HG03571 (cell line): Measurements from ENCODE around the gene SOAT2.
A peak's percentile ranks its signal among the peaks of the same experiment; 100 is the strongest.
"Not testable (repeated sequence)": the region's sequence is repeated elsewhere in the genome, so short reads cannot be mapped to it uniquely, and the experiment has no call there.

Source experiments
- ATAC-seq: cut with Tn5 transposase; IDR thresholded peaks from one replicate; pipeline ENCODE4 v1.9.1; 2021; ENCODE audit not compliant: unreplicated experiment

SOAT2 gene

DNA sequence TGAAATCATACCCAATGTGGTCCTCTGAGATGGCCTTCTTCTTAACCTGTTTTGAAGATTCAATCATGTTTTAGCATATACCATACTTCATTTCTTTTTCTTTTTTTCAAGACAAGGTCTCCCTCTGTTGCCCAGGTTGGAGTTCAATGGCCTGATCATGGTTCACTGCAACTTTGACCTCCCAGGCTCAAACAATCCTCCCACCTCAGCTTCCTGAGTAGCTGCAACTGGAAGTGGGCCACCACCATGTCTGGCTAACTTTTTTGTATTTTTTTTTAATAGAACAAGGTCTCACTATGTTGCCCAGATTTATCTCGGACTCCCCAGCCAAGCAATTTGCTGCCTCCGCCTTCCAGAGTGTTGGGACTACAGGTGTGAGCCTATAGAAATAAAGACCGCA is 30.4 kb downstream of the SOAT2 start:
- no peak for ATAC-seq

GRCh38 chr12:53143355-53143754 is 40.1 kb downstream of the SOAT2 start:
- ATAC-seq, result no peak

- ATAC-seq, result no peak
Observed at GRCh38 chr12:53145383-53146260, 42.3 kb downstream of the SOAT2 start.

DNA sequence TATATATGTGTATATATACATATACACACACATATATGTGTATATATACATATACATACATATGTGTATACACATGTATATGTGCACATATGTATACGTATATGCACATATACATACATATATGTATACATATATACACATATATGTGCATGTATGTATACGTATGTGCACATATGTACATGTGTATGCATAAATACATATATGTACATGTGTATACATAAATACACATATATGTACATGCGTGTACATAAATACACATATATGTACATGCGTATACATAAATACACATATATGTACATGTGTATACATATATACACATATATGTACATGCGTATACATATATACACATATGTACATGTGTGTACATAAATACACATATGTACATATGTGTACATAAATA is 43.9 kb downstream of the SOAT2 start:
- no peak for ATAC-seq

DNA sequence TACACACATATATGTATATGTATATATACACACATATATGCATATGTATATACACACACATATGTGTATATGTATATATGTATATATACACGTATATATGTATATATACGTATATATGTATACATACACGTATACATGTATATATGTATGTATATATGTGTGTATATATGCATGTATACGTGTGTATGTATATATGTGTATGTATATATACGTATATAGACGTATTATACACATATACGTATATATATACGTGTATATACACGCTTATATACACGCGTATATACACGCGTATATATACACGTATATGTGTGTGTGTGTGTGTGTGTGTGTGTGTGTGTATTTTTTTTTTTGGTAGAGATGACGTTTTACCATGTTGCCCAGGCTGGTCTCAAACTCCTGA is 44.4 kb downstream of the SOAT2 start:
- ATAC-seq, result no peak

DNA sequence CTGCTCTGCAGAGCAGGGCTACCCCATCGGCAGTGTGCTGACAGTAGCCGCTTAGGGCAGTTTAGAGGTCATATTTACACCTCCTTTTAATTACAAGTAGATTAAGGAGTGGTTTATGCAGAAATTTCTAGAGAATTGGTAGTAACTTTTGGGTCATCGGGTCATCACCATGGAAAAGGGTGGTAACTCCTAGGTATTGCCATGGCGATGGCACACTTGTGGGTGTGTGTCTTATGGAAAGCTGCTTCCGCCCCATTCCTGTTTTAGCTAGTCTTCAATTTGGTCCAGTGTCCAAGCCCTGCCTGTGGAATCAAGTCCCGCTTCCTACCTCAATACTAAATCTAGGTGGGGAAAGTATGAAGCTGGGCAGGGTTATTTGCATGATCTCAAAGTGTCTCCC is 47.8 kb downstream of the SOAT2 start:
- ATAC-seq, result no peak

- no peak for ATAC-seq
Observed at GRCh38 chr12:53152390-53152789, 49.1 kb downstream of the SOAT2 start.

GRCh38 chr12:53159195-53159839 is 56.0 kb downstream of the SOAT2 start:
- peak; percentile 59 for ATAC-seq

DNA sequence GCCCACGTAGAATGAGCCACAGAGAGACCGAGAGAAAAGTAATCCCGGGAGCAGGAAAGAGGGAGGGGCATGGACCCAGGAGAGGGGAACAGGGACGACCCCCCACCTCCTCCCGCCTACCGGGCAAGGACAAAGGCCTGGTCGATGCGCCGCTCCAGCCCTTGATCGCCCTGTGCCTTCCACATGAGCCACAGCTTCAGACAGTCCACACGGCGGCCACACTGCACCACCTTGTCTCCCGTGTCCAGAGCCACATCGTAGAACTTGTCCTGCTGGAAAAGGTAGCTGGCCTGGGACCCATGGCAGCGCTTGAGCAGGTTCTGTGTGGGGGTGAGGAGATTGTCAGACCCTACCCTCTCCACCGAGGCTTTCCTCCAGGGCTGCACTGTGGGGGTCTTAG is 56.7 kb downstream of the SOAT2 start:
- no peak for ATAC-seq

- ATAC-seq, result no peak
Observed at GRCh38 chr12:53160673-53161072, 57.4 kb downstream of the SOAT2 start.

- no peak for ATAC-seq
Observed at GRCh38 chr12:53161119-53161911, 58.0 kb downstream of the SOAT2 start.

DNA sequence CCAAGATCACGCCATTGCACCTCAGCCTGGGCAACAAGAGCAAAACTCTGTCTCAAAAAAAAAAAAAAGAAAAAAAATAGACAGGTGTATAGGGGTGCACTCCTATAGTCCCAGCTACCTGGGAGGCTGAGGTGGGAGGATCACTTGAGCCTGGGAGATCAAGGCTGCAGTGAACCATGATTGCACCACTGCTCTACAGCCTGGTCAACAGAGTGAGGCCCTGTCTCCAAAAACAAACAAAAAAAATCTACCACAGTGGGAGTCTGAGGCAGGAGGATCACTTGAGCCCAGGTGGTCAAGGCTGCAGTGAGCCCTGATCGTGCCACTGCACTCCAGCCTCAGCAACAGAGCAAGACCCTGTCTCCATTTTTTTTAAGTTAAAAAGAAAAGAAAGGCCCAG is 59.7 kb downstream of the SOAT2 start:
- not testable (repeated sequence) for ATAC-seq

- no peak for ATAC-seq
Observed at GRCh38 chr12:53166837-53167236, 63.6 kb downstream of the SOAT2 start.

DNA sequence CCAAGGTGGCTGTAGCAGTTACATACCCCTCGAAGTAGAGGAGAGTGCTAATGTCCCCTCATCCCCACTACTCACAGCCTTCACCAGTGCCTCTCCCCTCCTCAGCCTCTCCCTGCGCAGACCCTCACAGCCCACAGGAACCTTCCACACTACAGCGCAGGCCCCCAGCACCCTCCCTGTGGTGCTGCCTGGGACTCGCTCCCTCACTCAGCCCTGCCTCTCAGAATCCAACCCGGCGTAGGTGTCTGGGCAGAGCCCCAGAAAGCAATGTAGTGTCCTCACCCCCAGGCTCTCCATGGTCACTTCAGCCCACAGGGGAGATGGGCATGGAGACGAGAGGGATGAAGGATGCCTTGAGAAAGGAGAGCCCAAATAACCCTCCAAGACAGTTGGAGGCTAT is 66.4 kb downstream of the SOAT2 start:
- no peak for ATAC-seq

- ATAC-seq, result no peak
Observed at GRCh38 chr12:53170215-53170614, 66.9 kb downstream of the SOAT2 start.

GRCh38 chr12:53170876-53171724 is 67.8 kb downstream of the SOAT2 start:
- ATAC-seq, result no peak

- no peak for ATAC-seq
Observed at GRCh38 chr12:53171725-53172329, 68.5 kb downstream of the SOAT2 start.

- ATAC-seq, result no peak
Observed at GRCh38 chr12:53172352-53172751, 69.1 kb downstream of the SOAT2 start.

DNA sequence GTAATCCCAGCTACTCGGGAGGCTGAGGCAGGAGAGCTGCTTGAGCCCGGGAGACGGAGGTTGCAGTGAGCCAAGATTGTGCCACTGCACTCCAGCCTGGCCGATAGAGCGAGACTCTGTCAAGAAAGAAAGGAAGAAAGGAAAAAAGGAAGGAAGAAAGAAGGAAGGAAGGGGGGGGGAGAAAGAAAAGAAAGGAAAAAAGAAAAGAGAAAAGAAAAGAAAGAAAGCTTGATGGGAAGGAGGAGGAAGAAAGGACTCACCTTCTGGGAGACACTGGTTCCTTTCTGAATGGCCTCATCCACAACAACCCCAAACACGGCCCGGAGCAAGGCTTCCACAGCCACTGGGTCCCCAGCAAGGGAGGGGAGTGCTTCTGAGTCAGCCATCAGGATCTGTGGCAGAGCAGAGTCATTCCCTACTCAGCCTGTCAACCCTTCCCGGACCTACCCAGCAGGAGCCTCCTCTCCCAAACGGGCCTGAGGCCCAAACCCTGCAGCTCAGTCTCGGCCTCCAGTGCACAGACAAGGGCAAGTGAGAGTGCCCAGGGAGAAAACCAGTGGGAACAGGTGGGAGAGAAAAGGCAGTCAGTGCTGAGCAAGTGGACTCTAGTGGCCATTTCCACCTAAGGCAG is 69.9 kb downstream of the SOAT2 start:
- ATAC-seq, result no peak
